HepG2 (cell line): ENCODE results near the gene RBBP8NL. TPM values are rescaled to one million over a fixed set of nuclear protein-coding genes. Genes with fewer than 3 reads are reported as not detected.

ENCODE experiments used
- ATAC-seq: fragments of 200-7000 bp; cut with Tn5 transposase; 3 replicates; pipeline ENCODE4 v1.9.1; 2020; ENCODE audit warnings: mild to moderate bottlenecking, moderate library complexity
- BruUV-seq: library from RNA; stranded (reverse); fragments of 400-500 nt; replicated peaks from 2 replicates; lab custom pipeline; 2021; lab: Mats Ljungman, UMichigan
- CTCF ChIA-PET: fragments of 300-600 bp; formaldehyde crosslinking; extraction: SDS; loops from one replicate; lab custom pipeline; 2021; ENCODE audit warnings: low total read pairs, inconsistent platforms, low intra/inter-chr PET ratio; lab: Yijun Ruan, JAX
- POLR2A ChIA-PET: fragments of 350-600 bp; sonication (Branson Sonifier 250); formaldehyde crosslinking; loops from one replicate; lab custom pipeline; 2020; ENCODE audit warnings: antibody characterized with exemption, inconsistent platforms; lab: Yijun Ruan, JAX
- DNase-seq: peaks from one replicate; pipeline ENCODE4 v3.0.0-alpha.2; 2015; ENCODE audit warnings: low spot score
- FAIRE-seq: peaks from 3 replicates; lab custom pipeline; 2011; peaks lifted over from hg19 to GRCh38; lab: Jason Lieb, UNC
- H2AFZ ChIP-seq: one replicate; pipeline ENCODE4 v1.6.1; 2011; ENCODE audit warnings: low read length, inconsistent platforms
- H3K27ac ChIP-seq: fragments of 300-600 bp; 3 replicates; pipeline ENCODE4 v1.8.0; 2011; ENCODE audit warnings: mixed run types, mild to moderate bottlenecking, mixed read lengths, low read length, inconsistent platforms; ENCODE audit not compliant: insufficient read depth; ENCODE audit errors: extremely low read length
- H3K27me3 ChIP-seq, 2 experiments: fragments of 200-600 bp in 1 of 2; 2 replicates in 1 of 2; 3 replicates in 1 of 2; pipeline versions ENCODE4 v1.6.0 to v1.8.0; 2011; ENCODE audit warnings: low read length in 2 of 2, mild to moderate bottlenecking in 2 of 2, moderate library complexity in 2 of 2, inconsistent platforms in 1 of 2; ENCODE audit not compliant: insufficient read depth in 2 of 2, control insufficient read depth in 1 of 2
- H3K36me3 ChIP-seq, 2 experiments: fragments of 200-600 bp in 1 of 2; replicated peaks in 1 of 2; 2 replicates in 1 of 2; 3 replicates in 1 of 2; pipeline versions ENCODE4 v1.5.1 to v1.8.0; 2011; ENCODE audit warnings: low read length in 2 of 2, inconsistent platforms in 1 of 2; ENCODE audit not compliant: insufficient read depth in 2 of 2, control insufficient read depth in 1 of 2
- H3K4me1 ChIP-seq: 2 replicates; pipeline ENCODE4 v1.5.1; 2012; ENCODE audit warnings: low read length, inconsistent platforms; ENCODE audit not compliant: insufficient read depth
- H3K4me2 ChIP-seq: 2 replicates; pipeline ENCODE4 v1.6.0; 2011; ENCODE audit warnings: low read depth, low read length, inconsistent platforms
- H3K4me3 ChIP-seq, 3 experiments: fragments of 200-600 bp in 1 of 3; sonication (generic), shearing (Covaris generic) in 1 of 3; replicated peaks in 1 of 3; 2 replicates each; pipeline ENCODE4 v1.5.1; 2011 to 2016; ENCODE audit warnings: low read length in 3 of 3, inconsistent platforms in 2 of 3, low read depth in 2 of 3, mild to moderate bottlenecking in 2 of 3, control low read depth in 1 of 3, mixed read lengths in 1 of 3; ENCODE audit not compliant: insufficient read depth in 1 of 3
- H3K79me2 ChIP-seq: one replicate; pipeline ENCODE4 v1.6.1; 2011; ENCODE audit warnings: low read length, inconsistent platforms; ENCODE audit not compliant: insufficient read depth
- H3K9ac ChIP-seq: 2 replicates; pipeline ENCODE4 v1.6.0; 2011; ENCODE audit warnings: mild to moderate bottlenecking, low read depth, low read length, inconsistent platforms; ENCODE audit not compliant: insufficient read depth
- H3K9me3 ChIP-seq: 2 replicates; pipeline ENCODE4 v1.5.1; 2012; ENCODE audit warnings: mild to moderate bottlenecking, low read length
- H4K20me1 ChIP-seq: 2 replicates; pipeline ENCODE4 v1.6.0; 2011; ENCODE audit warnings: inconsistent platforms, mild to moderate bottlenecking, low read length, moderate library complexity; ENCODE audit not compliant: insufficient read depth
- ESRRA ChIP-seq: sonication (generic); formaldehyde crosslinking; IDR thresholded peaks from 2 replicates; pipeline ENCODE4 v1.5.1; 2020; ENCODE audit warnings: mild to moderate bottlenecking, low read depth, missing genetic modification reagents
- IKZF5 ChIP-seq: IDR thresholded peaks from 2 replicates; pipeline ENCODE4 v1.6.1; 2018; ENCODE audit warnings: missing genetic modification reagents, mild to moderate bottlenecking, missing compliant biosample characterization
- MXD4 ChIP-seq: IDR thresholded peaks from 2 replicates; pipeline ENCODE4 v1.6.1; 2016; ENCODE audit warnings: mild to moderate bottlenecking, missing biosample characterization, missing genetic modification reagents
- RBFOX2 ChIP-seq: fragments of 200-400 bp; formaldehyde crosslinking; IDR thresholded peaks from 2 replicates; pipeline ENCODE4 v1.6.1; 2017; ENCODE audit warnings: low read depth, mild to moderate bottlenecking, low read length
- RBM22 ChIP-seq: fragments of 200-400 bp; formaldehyde crosslinking; optimal IDR thresholded peaks from 2 replicates; pipeline ENCODE3; 2017; ENCODE audit warnings: mild to moderate bottlenecking, low read length, moderate library complexity
- RBM39 ChIP-seq: fragments of 200-400 bp; formaldehyde crosslinking; IDR thresholded peaks from one replicate; pipeline ENCODE4 v1.6.1; 2018; ENCODE audit warnings: antibody characterized with exemption, mild to moderate bottlenecking, low read depth, low read length; ENCODE audit not compliant: poor library complexity, severe bottlenecking
- SKIL ChIP-seq: sonication (generic); formaldehyde crosslinking; IDR thresholded peaks from 2 replicates; pipeline ENCODE4 v1.8.0; 2022; ENCODE audit warnings: missing genetic modification reagents, mild to moderate bottlenecking, moderate library complexity, borderline replicate concordance
- ZNF180 ChIP-seq: sonication (generic); formaldehyde crosslinking; IDR thresholded peaks from 2 replicates; pipeline ENCODE4 v1.4.0; 2020; ENCODE audit warnings: low read depth, missing genetic modification reagents, borderline replicate concordance
- ZNF253 ChIP-seq: sonication (generic); formaldehyde crosslinking; IDR thresholded peaks from 2 replicates; pipeline ENCODE4 v1.8.0; 2022; ENCODE audit warnings: mild to moderate bottlenecking, missing genetic modification reagents, borderline replicate concordance
- ZNF275 ChIP-seq: sonication (generic); formaldehyde crosslinking; IDR thresholded peaks from 2 replicates; pipeline ENCODE4 v1.8.0; 2022; ENCODE audit warnings: missing genetic modification reagents, mild to moderate bottlenecking, inconsistent platforms, borderline replicate concordance
- WGBS: methylation state at CpG from one replicate; pipeline ENCODE4 v1.1.6; 2017; ENCODE audit warnings: low lambda C conversion rate; 5-methylcytosine and 5-hydroxymethylcytosine counted together
- in situ Hi-C: cut with HindIII; loops from 2 replicates; pipeline ENCODE4 v1.10.0; 2017; ENCODE audit warnings: low pct_unique_long_range_greater_than_20kb; ENCODE audit not compliant: extremely low pct_ligation_motif_present
- intact Hi-C: fragments of 100-400 bp; cut with micrococcal nuclease; formaldehyde crosslinking; loops from one replicate; pipeline ENCODE4 v1.10.0; 2022; ENCODE audit not compliant: unreplicated experiment
- polyA plus RNA-seq, 8 experiments: library from polyadenylated mRNA; depleted of rRNA in 3 of 8; stranded (reverse) in 7 of 8; unstranded in 1 of 8; fragments of >200 nt; fragmentation: Illumina TruSeq in 4 of 8; extraction: Trizol in 4 of 8; gene quantifications; 2 replicates each; pipeline versions ENCODE4 v1.2.1 to v1.2.3, GENCODE V29; 2011 to 2016; ENCODE audit warnings: low read depth in 4 of 8, missing spikeins in 1 of 8, mixed read lengths in 1 of 8; ENCODE audit not compliant: insufficient read depth in 1 of 8
- total RNA-seq, 5 experiments: library from RNA; depleted of rRNA; stranded (reverse); fragments of >200 nt; fragmentation: Illumina TruSeq; extraction: Trizol; gene quantifications; 2 replicates each; pipeline ENCODE4 v1.2.3, GENCODE V29; 2016; ENCODE audit warnings: low read depth in 1 of 5
- TF ChIP-seq, protein P1 (sequence below): sonication (generic); formaldehyde crosslinking; IDR thresholded peaks from 2 replicates; pipeline ENCODE4 v1.8.0; 2022; ENCODE audit warnings: mild to moderate bottlenecking, missing genetic modification reagents, moderate library complexity
- TF ChIP-seq, protein P2 (sequence below): sonication (generic); formaldehyde crosslinking; IDR thresholded peaks from 2 replicates; pipeline ENCODE4 v1.5.0; 2020; ENCODE audit warnings: mild to moderate bottlenecking, missing genetic modification reagents, moderate library complexity
- TF ChIP-seq, protein P3 (sequence below): sonication (generic); formaldehyde crosslinking; conservative IDR thresholded peaks from 2 replicates; pipeline ENCODE4 v1.5.0; 2020; ENCODE audit warnings: missing genetic modification reagents

The RBBP8NL gene
- total and polyA plus RNA-seq, 2 of the 13 experiments (the other 11 are each of a cell fraction or from before 2014, with no cell fraction given) = 0.69 to 0.86 TPM

DNA sequence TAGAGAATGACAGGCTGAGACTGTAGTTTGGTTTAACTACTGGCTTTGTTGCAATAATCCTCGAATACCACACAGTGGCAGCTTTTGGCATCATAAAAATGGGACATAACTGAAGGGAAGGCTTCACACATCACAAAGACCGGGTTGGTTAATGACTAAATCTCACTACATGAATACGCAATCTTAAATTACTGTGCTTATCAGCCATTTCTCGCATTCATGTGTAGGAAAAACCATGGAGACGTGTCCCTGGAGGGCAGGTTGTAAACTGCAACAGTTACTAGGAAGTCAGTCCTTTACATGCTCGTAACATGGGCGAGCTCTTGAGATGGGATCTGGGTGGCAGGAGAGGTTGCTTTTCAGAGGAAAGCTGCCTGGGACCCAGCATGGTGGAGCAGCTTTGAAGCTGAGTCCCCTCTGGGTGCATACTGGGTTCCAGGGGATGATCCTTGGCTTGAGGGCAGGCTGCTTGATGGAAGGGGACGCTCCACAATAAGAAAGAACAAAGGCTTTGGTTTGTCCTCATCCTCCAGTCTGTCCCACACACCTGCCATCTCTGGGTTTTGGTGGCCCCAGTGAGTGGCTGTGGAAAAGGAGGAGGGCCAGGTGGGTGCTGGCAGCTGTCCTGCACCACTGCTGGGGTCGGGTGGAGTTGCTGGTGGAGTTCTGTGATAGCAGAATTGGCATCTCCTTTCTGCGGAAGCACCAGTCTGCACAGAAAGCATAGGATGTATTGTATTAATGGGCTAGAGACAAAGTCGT, 38.3 kb downstream of the RBBP8NL start:
- BruUV-seq = no TSS peak
- H3K36me3 ChIP-seq = peaks cover 19 to 42% of the 10 kb centered on the region in 2 experiments
- peak overlapping the region; percentile 0 for H3K27ac ChIP-seq
- H3K79me2 ChIP-seq = peaks cover 40% of the 10 kb centered on the region
- no peaks in the 10 kb centered on the region; a peak in 2 of 5 replicates for H3K27me3 ChIP-seq
- 0 out of 2 replicates have a peak overlapping the region, but pooled peaks have one; percentile 1 for H3K9ac ChIP-seq
- ChIA-PET POLR2A (interaction anchor here (1.1 to 4.5 kb wide), 3 partner anchors 13 to 22 kb away, joined by 3 to 31 read pairs (median 6); no protein-coding TSS in a partner anchor), CTCF (no interaction called here)
- in situ Hi-C loops = no loop called here
- no peaks in the 10 kb centered on the region for H3K9me3 ChIP-seq
- no peak overlapping the region for H2AFZ ChIP-seq
- peaks cover 15% of the 10 kb centered on the region for H4K20me1 ChIP-seq
- H3K4me3 ChIP-seq = no peak overlapping the region; a peak in 1 of 6 replicates
- no peak for DNase-seq
- intact Hi-C loops = no loop called here
- WGBS = 95% methylated on average over 11 of the region's 11 CpGs
- H3K4me1 ChIP-seq = peaks cover 29% of the 10 kb centered on the region
- FAIRE-seq = peak; percentile 34
- peak overlapping the region; percentile 97 for H3K4me2 ChIP-seq
- ATAC-seq = no peak
- no peak for TF ChIP-seq SKIL (CRISPR knock-in tag)
- TF ChIP-seq IKZF5 (CRISPR knock-in tag) = no peak
- TF ChIP-seq, protein P1, sequence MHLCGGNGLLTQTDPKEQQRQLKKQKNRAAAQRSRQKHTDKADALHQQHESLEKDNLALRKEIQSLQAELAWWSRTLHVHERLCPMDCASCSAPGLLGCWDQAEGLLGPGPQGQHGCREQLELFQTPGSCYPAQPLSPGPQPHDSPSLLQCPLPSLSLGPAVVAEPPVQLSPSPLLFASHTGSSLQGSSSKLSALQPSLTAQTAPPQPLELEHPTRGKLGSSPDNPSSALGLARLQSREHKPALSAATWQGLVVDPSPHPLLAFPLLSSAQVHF (CRISPR knock-in tag) = no peak
- no peak for TF ChIP-seq ZNF275 (CRISPR knock-in tag)
- peak; percentile 91 for TF ChIP-seq RBM22
- TF ChIP-seq ZNF253 (CRISPR knock-in tag) = peak; percentile 31; the same call in 1 of the 2 replicates
- TF ChIP-seq ZNF180 (CRISPR knock-in tag) = peak; percentile 32; the same call in 1 of the 2 replicates
- TF ChIP-seq ESRRA (CRISPR knock-in tag) = no peak
- TF ChIP-seq RBM39 = no peak
- TF ChIP-seq, protein P2, sequence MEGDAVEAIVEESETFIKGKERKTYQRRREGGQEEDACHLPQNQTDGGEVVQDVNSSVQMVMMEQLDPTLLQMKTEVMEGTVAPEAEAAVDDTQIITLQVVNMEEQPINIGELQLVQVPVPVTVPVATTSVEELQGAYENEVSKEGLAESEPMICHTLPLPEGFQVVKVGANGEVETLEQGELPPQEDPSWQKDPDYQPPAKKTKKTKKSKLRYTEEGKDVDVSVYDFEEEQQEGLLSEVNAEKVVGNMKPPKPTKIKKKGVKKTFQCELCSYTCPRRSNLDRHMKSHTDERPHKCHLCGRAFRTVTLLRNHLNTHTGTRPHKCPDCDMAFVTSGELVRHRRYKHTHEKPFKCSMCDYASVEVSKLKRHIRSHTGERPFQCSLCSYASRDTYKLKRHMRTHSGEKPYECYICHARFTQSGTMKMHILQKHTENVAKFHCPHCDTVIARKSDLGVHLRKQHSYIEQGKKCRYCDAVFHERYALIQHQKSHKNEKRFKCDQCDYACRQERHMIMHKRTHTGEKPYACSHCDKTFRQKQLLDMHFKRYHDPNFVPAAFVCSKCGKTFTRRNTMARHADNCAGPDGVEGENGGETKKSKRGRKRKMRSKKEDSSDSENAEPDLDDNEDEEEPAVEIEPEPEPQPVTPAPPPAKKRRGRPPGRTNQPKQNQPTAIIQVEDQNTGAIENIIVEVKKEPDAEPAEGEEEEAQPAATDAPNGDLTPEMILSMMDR (CRISPR knock-in tag) = 0 out of 2 replicates have a peak, but pooled peaks have one; percentile 8
- 0 out of 2 replicates have a peak, but pooled peaks have one; percentile 13 for TF ChIP-seq MXD4 (CRISPR knock-in tag)
- TF ChIP-seq, protein P3, sequence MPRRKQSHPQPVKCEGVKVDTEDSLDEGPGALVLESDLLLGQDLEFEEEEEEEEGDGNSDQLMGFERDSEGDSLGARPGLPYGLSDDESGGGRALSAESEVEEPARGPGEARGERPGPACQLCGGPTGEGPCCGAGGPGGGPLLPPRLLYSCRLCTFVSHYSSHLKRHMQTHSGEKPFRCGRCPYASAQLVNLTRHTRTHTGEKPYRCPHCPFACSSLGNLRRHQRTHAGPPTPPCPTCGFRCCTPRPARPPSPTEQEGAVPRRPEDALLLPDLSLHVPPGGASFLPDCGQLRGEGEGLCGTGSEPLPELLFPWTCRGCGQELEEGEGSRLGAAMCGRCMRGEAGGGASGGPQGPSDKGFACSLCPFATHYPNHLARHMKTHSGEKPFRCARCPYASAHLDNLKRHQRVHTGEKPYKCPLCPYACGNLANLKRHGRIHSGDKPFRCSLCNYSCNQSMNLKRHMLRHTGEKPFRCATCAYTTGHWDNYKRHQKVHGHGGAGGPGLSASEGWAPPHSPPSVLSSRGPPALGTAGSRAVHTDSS (CRISPR knock-in tag) = no peak
- TF ChIP-seq RBFOX2 = peak; percentile 60
